ENCODE measurements around the gene WNT2B.

DNA sequence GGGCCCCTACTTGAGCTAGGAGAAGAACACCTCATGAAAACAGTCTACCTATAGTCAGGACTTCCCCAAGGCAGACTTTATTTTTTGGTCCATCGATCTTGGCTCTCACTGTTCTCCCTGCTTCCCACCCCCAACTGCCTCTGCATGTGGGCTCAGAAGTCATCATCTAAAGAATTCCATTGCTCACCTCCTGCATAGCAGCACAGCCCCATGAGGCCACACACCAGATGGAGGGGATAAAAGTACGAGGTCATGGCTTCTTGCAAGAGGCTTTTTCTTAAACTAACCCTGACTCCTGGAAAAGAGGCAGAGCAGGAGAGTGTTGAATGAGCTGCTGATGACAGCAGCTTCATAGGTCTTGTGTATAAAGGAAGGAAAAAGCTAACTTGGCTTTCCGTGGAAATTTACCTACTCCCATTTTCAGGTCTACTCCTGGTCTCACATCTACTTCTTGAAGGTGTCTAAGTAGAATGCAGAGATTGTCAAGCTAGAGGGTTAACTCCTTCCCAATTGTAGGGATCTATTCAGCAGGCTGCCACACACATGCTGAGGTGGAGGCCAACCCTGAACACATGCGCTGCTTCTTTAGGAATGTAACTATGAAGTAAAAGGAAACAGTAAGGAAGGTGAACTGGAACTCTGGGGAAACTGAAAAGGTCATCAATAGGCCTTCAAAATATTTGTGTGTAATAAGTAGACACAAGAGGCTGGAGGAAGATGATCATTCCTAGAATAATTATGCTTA lies 18.7 kb downstream of the WNT2B start:
- no peak for TF ChIP-seq CTCF (IDR thresholded peaks at IDR 0.05; ENCODE audit: low read depth, low read length)
- TF ChIP-seq EZH2phosphoT487 (IDR thresholded peaks at IDR 0.05; ENCODE audit: low read depth), result no peak

Data from OCI-LY3 (cell line).